DOHH2 (cell line): ENCODE results near the gene PPARD.

Experiments
- CTCF ChIP-seq: fragments of 200-600 bp; sonication (generic); IDR thresholded peaks from one replicate; pipeline ENCODE4 v1.5.1; 2014; ENCODE audit warnings: antibody characterized with exemption, mild to moderate bottlenecking, low read depth, low read length; ENCODE audit not compliant: poor library complexity, severe bottlenecking
- EZH2phosphoT487 ChIP-seq: fragments of 200-600 bp; sonication (generic); IDR thresholded peaks from 2 replicates; pipeline ENCODE4 v1.6.1; 2017; ENCODE audit warnings: borderline replicate concordance, mild to moderate bottlenecking, antibody characterized with exemption, low read length, moderate library complexity, mixed read lengths

- TF ChIP-seq CTCF (no peak), EZH2phosphoT487 (no peak)
Measured at GRCh38 chr6:35417979-35418661, 75.8 kb downstream of the PPARD start.
